GM23248 (cell line): ENCODE measurements around the gene FAM177A1.
"Not testable (repeated sequence)": the region's sequence is repeated elsewhere in the genome, so short reads cannot be mapped to it uniquely, and the experiment has no call there.

Experiments used
- EZH2 ChIP-seq: fragments of 200-600 bp; sonication (generic); IDR thresholded peaks from 2 replicates; pipeline ENCODE4 v1.6.1; 2018; ENCODE audit warnings: antibody characterized with exemption, mild to moderate bottlenecking; ENCODE audit not compliant: insufficient read depth, poor library complexity, severe bottlenecking
- EZH2phosphoT487 ChIP-seq: fragments of 200-600 bp; sonication (generic); IDR thresholded peaks from 2 replicates; pipeline ENCODE4 v1.6.1; 2018; ENCODE audit warnings: antibody characterized with exemption, moderate library complexity, mild to moderate bottlenecking, low read depth; ENCODE audit not compliant: insufficient read depth

DNA sequence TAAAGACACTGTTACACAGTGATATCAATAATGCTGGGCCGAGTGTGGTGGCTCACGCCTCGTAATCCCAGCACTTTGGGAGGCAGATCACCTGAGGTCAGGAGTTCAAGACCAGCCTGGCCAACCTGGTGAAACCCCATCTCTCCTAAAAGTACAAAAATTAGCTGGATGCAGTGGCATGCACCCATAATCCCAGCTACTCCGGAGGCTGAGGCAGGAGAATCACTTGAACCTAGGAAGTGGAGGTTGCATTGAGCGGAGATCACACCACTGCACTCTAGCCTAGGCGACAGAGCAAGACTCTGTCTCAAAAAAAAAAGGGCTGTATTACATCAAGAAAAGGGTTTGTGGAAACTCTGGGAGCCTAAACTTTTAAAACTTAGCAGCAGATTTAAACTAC, 48.6 kb downstream of the FAM177A1 start:
- not testable (repeated sequence) for TF ChIP-seq EZH2, EZH2phosphoT487
